Activated CD4-positive, alpha-beta T cell treated with anti-CD3 and anti-CD28 coated beads, Interleukin-2, Interleukin-4, amounts not matched to agents 100 ng/mL and 50 ng/mL, durations not matched to agents 16 hours and 8 hours (primary cell): Measurements from ENCODE around the gene MAP3K10.
A peak's percentile ranks its signal among the peaks of the same experiment; 100 is the strongest.
"Not testable (repeated sequence)": the region's sequence is repeated elsewhere in the genome, so short reads cannot be mapped to it uniquely, and the experiment has no call there.

Experiments used
- DNase-seq: peaks from one replicate; pipeline ENCODE4 v3.0.0-alpha.2; 2020; ENCODE audit warnings: low spot score

MAP3K10 gene

GRCh38 chr19:40217027-40217810 lies 26.0 kb downstream of the MAP3K10 start:
- peak; percentile 19 for DNase-seq

GRCh38 chr19:40217934-40218890 lies 27.0 kb downstream of the MAP3K10 start, which contains the start of gene TTC9B:
Gene TTC9B, minus strand, starts transcription at chr19:40218384. Its CDS starts 3 bp downstream, at chr19:40218381.
- peak; percentile 23 for DNase-seq

- not testable (repeated sequence) for DNase-seq
Measured at GRCh38 chr19:40219029-40219428, 27.8 kb downstream of the MAP3K10 start.

- DNase-seq = no peak
Measured at GRCh38 chr19:40219721-40220276, 28.6 kb downstream of the MAP3K10 start.

- no peak for DNase-seq
Measured at GRCh38 chr19:40220674-40221073, 29.4 kb downstream of the MAP3K10 start.

- DNase-seq = peak; percentile 82
Measured at GRCh38 chr19:40221858-40222619, 30.8 kb downstream of the MAP3K10 start.

- DNase-seq = no peak
Measured at GRCh38 chr19:40223135-40223822, 32.1 kb downstream of the MAP3K10 start.

GRCh38 chr19:40224342-40225150 lies 33.3 kb downstream of the MAP3K10 start:
- no peak for DNase-seq

- DNase-seq = no peak
Measured at GRCh38 chr19:40225440-40226305, 34.4 kb downstream of the MAP3K10 start.

GRCh38 chr19:40228346-40228745 lies 37.1 kb downstream of the MAP3K10 start:
- no peak for DNase-seq

GRCh38 chr19:40228863-40229262 lies 37.6 kb downstream of the MAP3K10 start:
- DNase-seq = no peak

- peak; percentile 14 for DNase-seq
Measured at GRCh38 chr19:40229484-40229883, 38.3 kb downstream of the MAP3K10 start.

- no peak for DNase-seq
Measured at GRCh38 chr19:40229926-40230417, 38.7 kb downstream of the MAP3K10 start.

GRCh38 chr19:40231057-40231456 lies 39.8 kb downstream of the MAP3K10 start:
- no peak for DNase-seq

- no peak for DNase-seq
Measured at GRCh38 chr19:40231544-40232424, 40.6 kb downstream of the MAP3K10 start.

GRCh38 chr19:40232479-40232878 lies 41.3 kb downstream of the MAP3K10 start:
- DNase-seq = no peak

- DNase-seq = no peak
Measured at GRCh38 chr19:40232949-40233810, 42.0 kb downstream of the MAP3K10 start.
